Vagina (tissue), 2 donors: ENCODE results near the gene PIGK.

Source experiments
- CTCF ChIP-seq, 3 experiments: fragments of 450-650 bp in 2 of 3; fragments of 200-600 bp in 1 of 3; sonication (generic) in 1 of 3; IDR thresholded peaks; one replicate each; pipeline ENCODE4 v1.5.1; 2017 to 2019; ENCODE audit warnings: antibody characterized with exemption in 3 of 3, mild to moderate bottlenecking in 2 of 3, moderate library complexity in 2 of 3
- POLR2A ChIP-seq, 2 donors: fragments of 450-650 bp; IDR thresholded peaks; one replicate each; pipeline ENCODE4 v1.6.1; 2017; ENCODE audit warnings: antibody characterized with exemption in 2 of 2, mild to moderate bottlenecking in 2 of 2, moderate library complexity in 2 of 2
- POLR2AphosphoS5 ChIP-seq, 2 donors: sonication (generic); formaldehyde crosslinking; IDR thresholded peaks; one replicate each; pipeline ENCODE4 v1.9.0; 2017; ENCODE audit warnings: antibody characterized with exemption in 2 of 2, mild to moderate bottlenecking in 2 of 2, low read depth in 1 of 2; ENCODE audit not compliant: insufficient read depth in 1 of 2

GRCh38 chr1:77100875-77101274 lies 118.4 kb downstream of the PIGK start:
- TF ChIP-seq POLR2A (IDR thresholded peaks at IDR 0.05), result no peak
- TF ChIP-seq CTCF (IDR thresholded peaks at IDR 0.05), result no peak
- TF ChIP-seq POLR2AphosphoS5 (IDR thresholded peaks at IDR 0.05; ENCODE audit: insufficient read depth in 1 of 2, low read depth in 1 of 2), result no peak
